Ishikawa (cell line): ENCODE data around the gene DNMT3A.

Experiments used
- CEBPB ChIP-seq: IDR thresholded peaks from 2 replicates; pipeline ENCODE4 v1.6.1; 2012
- CREB1 ChIP-seq: IDR thresholded peaks from 2 replicates; pipeline ENCODE4 v1.6.1; 2012; ENCODE audit warnings: low read depth
- EGR1 ChIP-seq: IDR thresholded peaks from 2 replicates; pipeline ENCODE4 v1.6.1; 2012
- EP300 ChIP-seq: IDR thresholded peaks from 2 replicates; pipeline ENCODE4 v1.6.1; 2012; ENCODE audit warnings: borderline replicate concordance
- FOXM1 ChIP-seq: IDR thresholded peaks from 2 replicates; pipeline ENCODE4 v1.6.1; 2012; ENCODE audit warnings: low read depth, borderline replicate concordance
- NFIC ChIP-seq: IDR thresholded peaks from 2 replicates; pipeline ENCODE4 v1.6.1; 2012
- RAD21 ChIP-seq: IDR thresholded peaks from 2 replicates; pipeline ENCODE4 v1.6.1; 2012; ENCODE audit warnings: low read depth
- REST ChIP-seq: IDR thresholded peaks from 2 replicates; pipeline ENCODE4 v1.6.1; 2012; ENCODE audit warnings: low read depth, mild to moderate bottlenecking
- TAF1 ChIP-seq: IDR thresholded peaks from 2 replicates; pipeline ENCODE4 v1.6.1; 2012; ENCODE audit warnings: low read depth, mild to moderate bottlenecking
- TCF12 ChIP-seq: IDR thresholded peaks from 2 replicates; pipeline ENCODE4 v1.6.1; 2012; ENCODE audit warnings: low read depth
- TEAD4 ChIP-seq: IDR thresholded peaks from 2 replicates; pipeline ENCODE4 v1.6.1; 2012
- USF1 ChIP-seq: IDR thresholded peaks from 2 replicates; pipeline ENCODE4 v1.6.1; 2012
- YY1 ChIP-seq: IDR thresholded peaks from 2 replicates; pipeline ENCODE4 v1.6.1; 2012; ENCODE audit warnings: low read depth
- ZBTB7A ChIP-seq: IDR thresholded peaks from 2 replicates; pipeline ENCODE4 v1.6.1; 2012; ENCODE audit warnings: low read depth
- TF ChIP-seq, protein P1 (sequence below): IDR thresholded peaks from 2 replicates; pipeline ENCODE4 v1.6.1; 2012

Gene DNMT3A

GRCh38 chr2:25308599-25308998 is 33.1 kb downstream of the DNMT3A start:
- no peak for TF ChIP-seq EP300
- no peak for TF ChIP-seq TCF12
- TF ChIP-seq TEAD4, result no peak
- TF ChIP-seq TAF1, result no peak
- no peak for TF ChIP-seq YY1
- no peak for TF ChIP-seq NFIC
- no peak for TF ChIP-seq USF1
- no peak for TF ChIP-seq EGR1
- TF ChIP-seq ZBTB7A, result no peak
- TF ChIP-seq CEBPB, result no peak
- no peak for TF ChIP-seq CREB1
- TF ChIP-seq, protein P1, sequence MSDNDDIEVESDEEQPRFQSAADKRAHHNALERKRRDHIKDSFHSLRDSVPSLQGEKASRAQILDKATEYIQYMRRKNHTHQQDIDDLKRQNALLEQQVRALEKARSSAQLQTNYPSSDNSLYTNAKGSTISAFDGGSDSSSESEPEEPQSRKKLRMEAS, result no peak
- TF ChIP-seq REST, result no peak
- TF ChIP-seq FOXM1, result no peak
- no peak for TF ChIP-seq RAD21

DNA sequence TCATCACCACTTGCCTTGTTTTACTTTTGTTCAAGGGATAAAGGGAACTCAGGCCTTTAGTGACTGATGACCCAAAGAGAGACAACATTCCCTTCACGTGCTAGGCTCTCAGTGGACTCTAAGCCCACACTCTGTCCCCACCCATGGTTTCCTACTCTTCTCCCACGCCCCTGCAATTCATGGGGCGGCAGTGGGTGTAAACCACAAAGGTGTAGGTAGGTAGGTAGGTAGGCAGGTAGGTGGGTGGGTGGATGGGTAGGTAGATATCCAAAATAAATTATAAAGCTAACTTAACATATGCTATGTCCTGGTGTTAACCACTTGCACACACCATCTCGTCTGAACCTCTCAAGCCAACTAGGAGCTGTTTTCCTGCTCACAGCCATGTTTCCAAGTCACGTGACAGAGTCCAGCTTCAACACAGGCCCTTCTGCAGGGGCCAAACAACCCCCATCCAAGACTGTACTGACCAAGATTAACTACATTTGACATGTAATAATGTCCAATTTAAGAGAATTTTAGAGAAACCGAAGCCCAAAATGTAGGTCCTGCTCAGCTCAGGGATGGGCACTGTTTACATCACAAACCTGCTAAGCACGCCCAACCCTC is 33.7 kb downstream of the DNMT3A start:
- TF ChIP-seq NFIC (no peak), YY1 (no peak), FOXM1 (no peak), USF1 (no peak), CREB1 (no peak), TAF1 (no peak), EGR1 (no peak), TCF12 (no peak), EP300 (no peak), CEBPB (no peak), RAD21 (no peak), REST (no peak), ZBTB7A (no peak), TEAD4 (no peak)
- TF ChIP-seq, protein P1, result no peak

DNA sequence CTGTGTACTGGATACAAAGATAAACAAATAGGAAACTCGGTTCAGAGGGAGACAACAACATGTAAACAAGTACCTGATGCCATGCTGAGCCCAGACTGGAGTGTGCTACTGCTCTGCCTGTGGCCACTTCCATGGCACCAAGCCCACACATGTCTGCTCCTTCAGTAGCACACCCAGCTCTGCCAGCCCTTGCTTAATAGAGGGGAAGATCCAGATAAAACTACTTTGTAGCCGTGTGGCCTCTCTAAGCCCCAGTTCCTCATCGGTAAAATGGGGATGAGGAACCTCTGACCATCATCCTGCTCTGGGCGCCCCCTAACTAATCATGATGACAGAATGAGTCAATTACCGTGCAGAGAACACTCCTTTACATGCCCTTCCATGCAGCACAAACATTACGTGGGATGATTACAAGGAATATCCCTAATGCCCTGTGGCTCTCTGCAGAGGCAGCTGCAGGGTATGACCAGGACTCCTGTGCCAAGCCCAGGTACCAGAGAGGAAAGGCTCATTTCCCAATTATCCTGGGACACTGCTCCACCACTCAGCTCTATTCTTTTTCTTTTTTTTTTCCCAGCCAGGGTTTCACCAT is 34.9 kb downstream of the DNMT3A start:
- no peak for TF ChIP-seq REST

- TF ChIP-seq EGR1 (no peak), TEAD4 (no peak), REST (no peak), NFIC (no peak), YY1 (no peak), CREB1 (no peak), ZBTB7A (no peak), EP300 (no peak), FOXM1 (no peak)
Measured at GRCh38 chr2:25305775-25306174, 36.0 kb downstream of the DNMT3A start.
